ENCODE measurements around the gene GMDS.

The GMDS gene

GRCh38 chr6:1832844-1833787 lies 412.3 kb downstream of the GMDS start:
- no peak for DNase-seq (ENCODE audit: low read depth in 2 of 2)

GRCh38 chr6:1832358-1832757 lies 413.0 kb downstream of the GMDS start:
- DNase-seq (ENCODE audit: low read depth in 2 of 2), result no peak

GRCh38 chr6:1827984-1828793 lies 417.2 kb downstream of the GMDS start:
- DNase-seq (ENCODE audit: low read depth in 2 of 2), result no peak

GRCh38 chr6:1825926-1826325 lies 419.5 kb downstream of the GMDS start:
- DNase-seq (ENCODE audit: low read depth in 2 of 2), result no peak

DNA sequence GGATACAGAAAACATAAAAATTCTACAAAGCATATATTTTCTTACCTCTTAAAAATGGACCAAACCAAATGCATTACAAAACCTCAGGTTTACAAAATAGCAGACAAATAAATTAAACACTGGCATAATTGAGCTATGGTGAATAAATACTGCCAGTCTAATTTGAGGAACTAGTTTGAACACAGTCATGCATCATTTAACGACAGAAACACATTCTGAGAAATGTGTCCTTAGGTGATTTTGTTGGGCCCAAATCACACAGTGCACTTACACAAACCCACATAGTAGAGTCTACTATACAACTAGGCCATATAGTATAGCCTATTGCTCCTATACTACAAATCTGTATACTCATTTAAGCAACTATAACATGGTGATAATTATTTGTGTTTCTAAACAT lies 420.1 kb downstream of the GMDS start:
- no peak for DNase-seq (ENCODE audit: low read depth in 2 of 2)

DNA sequence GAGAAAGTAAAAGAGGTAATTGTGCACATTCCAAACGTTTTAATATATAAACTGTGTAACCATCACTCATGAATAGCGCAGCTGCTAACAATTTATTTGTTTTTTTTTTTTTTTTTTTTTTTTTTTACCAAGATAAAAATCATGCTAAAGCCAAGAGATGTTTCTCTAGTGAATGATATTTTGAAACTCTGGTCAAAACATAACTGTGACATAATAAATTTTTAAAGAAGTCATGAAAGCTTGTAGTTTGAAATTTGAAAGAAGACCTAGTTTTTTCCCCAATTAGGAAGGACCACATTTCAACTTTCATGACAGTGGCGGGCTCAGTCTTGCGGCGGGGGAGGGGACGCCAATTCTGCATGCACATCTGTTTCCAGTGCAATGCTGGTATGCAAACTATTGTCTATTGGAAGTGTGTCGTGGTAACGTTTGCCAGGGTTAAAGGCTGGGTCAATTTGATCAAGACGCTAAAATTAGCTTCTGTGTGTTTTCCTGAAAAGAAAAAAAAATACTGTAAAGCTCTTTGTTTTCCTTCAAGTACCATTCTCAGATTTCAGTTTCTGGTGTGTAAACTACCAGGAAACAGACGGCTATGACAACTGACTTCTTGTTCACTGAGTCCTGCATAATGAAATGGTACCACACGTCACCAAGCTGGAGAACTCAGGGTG lies 423.8 kb downstream of the GMDS start:
- DNase-seq (ENCODE audit: low read depth in 2 of 2), result no peak

- DNase-seq (ENCODE audit: low read depth in 2 of 2), result no peak
These were observed 424.3 kb downstream of the GMDS start for GRCh38 chr6:1821164-1821512.

DNA sequence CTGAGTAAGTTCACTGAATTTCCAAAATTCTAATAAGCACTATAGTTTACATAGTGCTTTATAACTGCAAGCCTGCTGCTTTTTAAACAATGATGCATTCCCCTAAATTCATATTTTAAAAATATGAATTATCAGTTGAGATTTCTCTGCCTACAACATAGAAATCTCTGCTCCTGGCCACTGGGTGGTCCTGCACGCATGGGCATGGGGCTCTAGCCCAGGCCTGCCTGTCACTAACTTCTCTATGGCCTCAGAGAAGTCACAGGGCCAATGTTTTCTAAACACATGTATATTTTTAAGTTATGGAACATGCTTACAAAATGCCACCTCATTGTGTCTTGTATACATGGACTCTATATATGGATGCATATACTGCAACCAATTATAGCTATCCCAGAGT lies 424.7 kb downstream of the GMDS start:
- DNase-seq (ENCODE audit: low read depth in 2 of 2), result no peak

GRCh38 chr6:1820165-1820564 lies 425.2 kb downstream of the GMDS start:
- no peak for DNase-seq (ENCODE audit: low read depth in 2 of 2)

DNA sequence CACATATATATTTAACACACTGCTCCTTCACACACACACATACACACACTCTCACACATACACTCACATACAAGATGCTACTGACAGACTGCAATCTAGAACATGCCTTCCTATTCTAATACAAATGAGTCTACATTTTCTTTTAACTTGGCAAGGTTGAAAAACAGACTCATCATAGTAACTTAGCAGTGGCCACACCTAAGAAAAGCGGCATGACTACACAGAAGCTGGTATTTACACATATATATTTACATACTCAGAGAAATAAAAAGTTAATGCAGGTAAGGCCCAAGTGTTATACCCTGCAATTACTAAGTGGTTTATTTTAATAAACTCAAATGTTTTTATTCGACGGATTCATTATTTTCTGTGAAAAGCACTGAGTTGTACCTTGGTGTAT lies 426.4 kb downstream of the GMDS start:
- DNase-seq (ENCODE audit: low read depth in 2 of 2), result no peak

GRCh38 chr6:1817033-1817761 lies 428.2 kb downstream of the GMDS start:
- no peak for DNase-seq (ENCODE audit: low read depth in 2 of 2)

DNA sequence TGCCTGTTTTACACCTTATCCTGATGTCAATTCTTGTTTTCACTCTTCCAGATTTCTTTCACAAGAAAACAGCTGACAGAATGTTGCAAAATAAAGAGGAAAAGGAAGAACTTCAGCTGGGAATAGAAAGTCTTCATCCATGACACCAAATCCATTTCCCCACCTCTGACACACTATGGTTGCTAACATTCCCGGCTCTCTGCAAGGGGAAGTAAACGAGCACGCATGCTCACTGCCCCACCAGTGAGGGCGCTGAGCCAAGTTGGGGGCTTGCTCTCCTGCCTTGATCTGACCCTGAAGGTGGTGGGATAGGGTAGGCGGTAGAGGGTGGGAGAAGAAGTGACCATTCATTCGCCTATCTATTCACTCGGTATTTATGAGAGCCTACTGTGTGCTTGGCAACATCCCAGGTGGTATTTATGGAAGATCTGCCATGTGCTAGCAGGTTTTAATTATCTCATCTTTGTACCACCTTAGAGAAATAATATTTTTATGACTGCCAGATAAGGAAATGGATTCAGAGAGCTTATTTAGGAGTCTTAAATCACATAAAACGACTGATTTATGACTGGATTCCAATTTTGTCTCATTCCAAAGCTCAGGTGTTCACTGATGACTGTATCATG lies 429.5 kb downstream of the GMDS start:
- no peak for DNase-seq (ENCODE audit: low read depth in 2 of 2)

- DNase-seq (ENCODE audit: low read depth in 2 of 2), result no peak
These were observed 431.1 kb downstream of the GMDS start for GRCh38 chr6:1814279-1814678.

- no peak for DNase-seq (ENCODE audit: low read depth in 2 of 2)
These were observed 432.9 kb downstream of the GMDS start for GRCh38 chr6:1812487-1812886.

DNA sequence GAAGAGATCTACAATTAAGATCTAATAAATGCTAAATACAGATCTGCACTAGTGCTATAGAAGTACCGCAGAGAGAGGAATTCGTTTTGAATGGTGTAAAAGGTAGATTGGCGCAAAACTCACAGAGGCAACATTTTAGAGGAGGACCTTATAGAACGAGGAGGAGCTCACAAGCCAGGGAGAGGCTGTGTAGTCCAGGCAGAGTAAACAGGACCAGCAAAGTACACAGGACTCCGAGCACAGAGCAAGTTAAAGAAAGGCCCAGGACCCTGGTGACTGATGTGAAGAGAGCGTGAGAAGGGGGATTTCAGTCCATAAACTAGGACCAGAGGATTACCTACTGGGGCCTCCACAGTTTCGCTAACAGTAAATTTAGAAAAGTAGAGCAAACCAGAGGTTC lies 433.4 kb downstream of the GMDS start:
- DNase-seq (ENCODE audit: low read depth in 2 of 2), result no peak

- no peak for DNase-seq (ENCODE audit: low read depth in 2 of 2)
These were observed 434.5 kb downstream of the GMDS start for GRCh38 chr6:1810880-1811279.

DNA sequence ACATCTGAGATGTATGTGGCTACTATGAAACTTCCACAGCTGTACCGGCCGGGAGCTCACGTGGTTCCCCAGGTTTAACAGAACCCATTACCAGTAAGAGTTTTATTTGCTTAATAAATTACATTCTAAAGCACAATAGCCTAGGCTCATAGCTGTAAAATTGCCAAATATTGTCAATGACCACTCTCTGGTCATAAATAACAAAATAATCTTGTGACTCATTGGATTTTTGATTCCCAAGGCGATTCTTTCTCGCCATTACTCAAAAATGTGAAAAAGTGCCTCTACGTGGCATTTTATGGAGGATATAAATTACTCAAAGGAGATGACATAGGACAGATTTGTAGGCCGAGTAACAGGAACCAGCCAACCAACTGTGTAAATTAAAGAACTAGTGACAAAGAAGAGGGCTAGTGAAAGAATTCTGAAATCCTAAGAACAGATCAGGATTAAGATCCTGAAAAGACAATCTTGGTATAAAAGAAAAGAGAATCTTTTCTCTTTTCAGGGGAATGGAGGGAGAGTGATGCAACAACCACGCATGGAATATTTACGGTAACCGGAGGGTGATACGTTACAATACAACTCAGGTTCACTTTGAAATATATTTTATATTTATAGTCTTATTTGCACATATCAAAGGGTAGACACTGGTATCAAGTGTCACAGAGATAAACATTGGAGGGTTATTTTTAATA lies 436.0 kb downstream of the GMDS start:
- no peak for DNase-seq (ENCODE audit: low read depth in 2 of 2)

DNA sequence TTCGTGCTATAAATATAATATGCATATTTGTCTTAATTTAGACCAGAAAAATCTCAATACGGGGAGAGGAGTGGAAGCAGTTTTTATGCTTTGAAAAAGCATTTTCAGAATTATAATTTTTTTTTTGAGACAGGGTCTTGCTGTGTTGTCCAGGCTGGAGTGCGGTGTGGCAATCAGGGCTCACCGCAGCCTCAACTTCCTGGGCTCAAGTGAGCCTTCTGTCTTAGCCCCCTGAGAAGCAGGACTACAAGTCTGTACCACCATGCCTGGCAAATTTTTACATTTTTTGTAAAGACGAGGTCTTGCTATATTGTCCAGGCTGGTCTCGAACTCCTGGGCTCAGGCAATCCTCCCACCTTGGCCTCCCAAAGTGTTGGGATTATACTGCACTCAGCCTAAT lies 438.5 kb downstream of the GMDS start:
- DNase-seq (ENCODE audit: low read depth in 2 of 2), result no peak

DNA sequence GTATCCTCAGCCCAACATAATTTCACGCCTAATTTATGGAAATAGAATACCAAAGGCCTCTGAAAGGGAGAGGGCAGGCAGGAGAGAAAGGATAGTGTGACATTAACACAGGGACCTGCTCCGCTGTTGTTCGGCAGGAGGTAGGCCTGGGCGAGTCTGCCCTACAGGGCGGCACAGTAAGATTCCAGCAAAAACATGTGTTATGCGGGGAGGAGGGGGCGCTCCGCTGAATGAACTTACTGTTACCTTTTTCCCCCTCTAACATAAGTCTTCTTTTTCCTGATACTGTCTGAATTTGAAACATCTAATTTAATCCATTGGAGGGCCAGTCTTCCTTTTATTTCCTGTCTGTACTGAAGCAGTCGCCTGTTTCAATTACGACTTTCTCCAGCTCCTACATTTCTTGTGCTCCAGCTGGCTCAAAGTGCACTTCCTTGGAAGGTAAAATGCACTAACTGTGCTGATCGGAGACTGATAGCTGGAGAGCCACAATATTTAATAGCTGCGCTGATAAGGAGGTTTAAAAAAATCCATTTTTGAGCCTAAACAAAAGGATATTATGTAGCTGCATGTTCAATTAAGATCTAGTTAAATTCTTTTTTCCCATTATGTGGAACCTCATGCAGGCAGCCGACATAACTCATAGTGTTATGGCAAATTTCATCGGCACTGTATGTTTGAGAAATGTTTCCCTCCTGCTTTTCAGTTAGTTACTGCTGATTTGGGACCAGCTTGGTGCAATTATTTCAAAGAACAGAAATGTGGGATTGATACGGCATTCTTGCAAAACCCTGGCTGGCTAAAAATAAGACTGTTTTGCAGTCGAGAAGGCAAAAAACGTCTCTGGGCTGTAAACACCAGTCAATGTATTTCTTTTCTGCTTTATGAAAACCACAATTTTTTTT lies 442.7 kb downstream of the GMDS start:
- no peak for DNase-seq (ENCODE audit: low read depth in 2 of 2)

GRCh38 chr6:1801401-1801800 lies 444.0 kb downstream of the GMDS start:
- no peak for DNase-seq (ENCODE audit: low read depth in 2 of 2)
